ENCODE results near the gene EOMES.

Gene EOMES

DNA sequence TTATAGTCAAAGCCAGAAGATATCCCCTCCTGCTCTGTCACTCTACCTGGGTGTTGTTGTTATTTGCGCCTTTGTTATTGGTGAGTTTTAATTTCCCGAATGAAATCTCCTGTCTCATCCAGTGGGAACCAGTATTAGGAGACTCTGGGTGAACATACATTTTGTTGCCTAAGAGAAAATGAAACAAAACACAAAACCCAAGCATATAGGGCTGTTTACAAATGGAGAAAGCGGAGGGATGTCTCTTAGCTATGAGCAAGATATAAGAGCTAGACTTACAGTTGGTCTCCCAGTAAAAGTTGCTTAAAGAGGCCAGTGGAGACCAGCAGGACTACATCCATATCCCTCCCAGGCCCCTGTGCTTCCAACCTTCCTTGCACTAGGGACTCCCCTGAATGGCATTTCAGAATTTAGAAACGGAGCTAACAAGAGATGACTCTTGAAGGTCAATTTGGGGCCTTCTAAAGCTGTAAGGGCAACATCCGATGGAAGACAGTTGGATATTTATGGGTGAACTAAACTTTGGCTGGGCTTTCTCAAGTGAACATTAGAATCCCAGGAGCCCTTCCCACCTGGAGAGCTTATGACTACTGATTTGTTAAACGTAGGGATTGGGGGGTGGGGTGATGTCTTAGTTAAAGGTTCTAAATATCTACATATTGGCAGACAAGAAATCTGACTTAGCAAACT, 2.7 kb downstream of the EOMES start:
- DNase-seq: peak; percentile 34

DNA sequence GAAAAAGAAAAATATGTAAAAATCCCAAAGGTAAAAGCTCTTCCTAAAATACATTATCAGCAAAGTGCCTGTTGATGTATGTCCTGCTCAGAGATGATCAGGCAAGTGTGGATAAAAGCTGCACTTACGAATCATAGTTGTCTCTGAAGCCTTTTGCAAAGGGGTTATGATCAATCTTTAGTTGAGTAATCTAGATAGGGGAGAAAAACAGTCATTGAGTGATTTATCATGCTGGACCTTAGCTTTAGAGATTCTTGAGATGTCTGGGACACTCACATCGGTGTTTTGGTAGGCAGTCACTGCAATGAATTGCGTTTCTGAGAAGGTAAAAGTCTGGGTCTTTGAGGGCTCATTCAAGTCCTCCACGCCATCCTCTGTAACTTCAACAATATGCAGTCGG, 3.7 kb downstream of the EOMES start:
- DNase-seq: peak; percentile 18

DNA sequence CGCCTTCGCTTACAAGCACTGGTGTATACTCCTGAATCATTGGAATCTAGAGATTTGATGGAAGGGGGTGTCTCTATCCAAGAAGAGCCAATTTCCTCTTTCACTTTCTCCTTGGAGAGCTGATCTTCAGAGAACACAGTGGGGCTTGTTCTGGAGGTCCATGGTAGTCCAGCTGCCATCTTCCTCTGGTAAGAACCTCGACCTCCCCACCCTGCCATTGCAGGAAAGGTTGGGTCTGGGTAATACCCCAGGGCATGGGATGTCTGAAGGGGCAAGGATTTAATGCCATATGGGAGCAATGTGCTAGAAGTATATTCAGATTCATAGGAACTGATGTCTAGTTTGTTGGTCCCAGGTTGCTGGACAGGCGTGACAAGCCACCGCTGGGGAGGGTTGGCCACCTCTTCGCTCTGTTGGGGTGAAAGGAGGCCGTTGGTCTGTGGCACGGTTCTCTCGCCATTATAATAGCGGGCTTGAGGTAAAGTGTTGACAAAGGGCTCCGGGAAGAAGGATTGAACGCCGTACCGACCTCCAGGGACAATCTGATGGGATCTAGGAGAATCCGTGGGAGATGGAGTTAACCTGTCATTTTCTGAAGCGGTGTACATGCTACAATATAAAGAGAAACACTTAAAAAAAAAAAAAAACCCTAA, 4.8 kb downstream of the EOMES start:
- no peak for DNase-seq

DNA sequence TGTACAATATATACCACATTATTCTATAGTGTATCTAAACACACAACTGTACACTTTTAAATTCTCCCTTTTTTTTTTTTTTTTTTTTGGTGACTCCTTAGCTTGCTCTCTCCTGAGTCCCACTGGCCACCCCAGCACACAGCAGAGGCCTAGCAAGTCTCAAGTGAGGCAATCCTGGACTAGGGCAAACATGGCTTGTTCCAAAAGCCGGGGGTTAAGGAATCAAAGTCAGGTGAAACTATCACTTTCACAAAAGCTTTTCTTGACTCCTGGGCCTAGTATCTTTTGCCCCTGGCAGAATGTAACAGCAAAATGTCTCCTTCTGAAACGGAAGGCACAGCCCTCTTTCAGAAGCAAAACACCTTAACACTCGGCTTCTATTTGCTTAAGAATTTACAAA, 5.8 kb downstream of the EOMES start:
- DNase-seq: peak; percentile 2

DNA sequence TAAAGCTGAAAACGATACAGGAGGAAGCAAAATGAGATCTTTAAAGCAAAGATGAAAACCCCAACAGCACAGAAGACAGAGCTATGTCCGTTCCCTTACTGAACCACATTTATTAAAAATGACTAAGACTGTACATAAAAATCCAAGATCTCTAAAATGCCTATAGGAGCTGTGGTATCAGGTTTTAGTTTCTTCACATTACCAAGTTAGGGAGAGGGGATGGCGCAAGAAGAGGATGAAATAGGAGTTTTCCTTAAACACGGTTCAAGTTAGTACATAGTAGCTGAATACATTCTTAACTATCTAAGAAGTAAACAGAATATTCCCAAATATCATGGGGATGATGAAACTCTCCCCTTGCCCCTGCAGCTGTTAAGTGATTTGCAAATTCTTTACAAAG, 6.3 kb downstream of the EOMES start:
- DNase-seq: peak; percentile 22

DNA sequence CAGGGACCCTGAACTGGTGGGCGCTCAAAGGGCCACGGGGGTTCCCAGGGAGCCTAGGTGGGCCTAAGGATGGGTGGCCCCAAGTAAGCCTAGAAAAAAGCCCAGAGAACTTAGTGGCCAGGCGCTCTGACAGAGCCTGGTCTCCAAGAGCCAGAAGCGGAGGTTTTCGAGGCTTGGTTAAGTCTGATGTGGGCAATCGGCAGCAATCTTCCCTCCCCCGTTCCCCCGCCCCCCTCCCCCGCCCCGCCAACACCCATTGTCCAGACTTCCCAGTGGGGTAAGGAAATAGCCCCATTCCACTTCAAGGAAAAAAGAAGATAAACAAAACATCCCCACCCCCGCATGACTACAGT, 6.7 kb downstream of the EOMES start:
- no peak for DNase-seq

DNA sequence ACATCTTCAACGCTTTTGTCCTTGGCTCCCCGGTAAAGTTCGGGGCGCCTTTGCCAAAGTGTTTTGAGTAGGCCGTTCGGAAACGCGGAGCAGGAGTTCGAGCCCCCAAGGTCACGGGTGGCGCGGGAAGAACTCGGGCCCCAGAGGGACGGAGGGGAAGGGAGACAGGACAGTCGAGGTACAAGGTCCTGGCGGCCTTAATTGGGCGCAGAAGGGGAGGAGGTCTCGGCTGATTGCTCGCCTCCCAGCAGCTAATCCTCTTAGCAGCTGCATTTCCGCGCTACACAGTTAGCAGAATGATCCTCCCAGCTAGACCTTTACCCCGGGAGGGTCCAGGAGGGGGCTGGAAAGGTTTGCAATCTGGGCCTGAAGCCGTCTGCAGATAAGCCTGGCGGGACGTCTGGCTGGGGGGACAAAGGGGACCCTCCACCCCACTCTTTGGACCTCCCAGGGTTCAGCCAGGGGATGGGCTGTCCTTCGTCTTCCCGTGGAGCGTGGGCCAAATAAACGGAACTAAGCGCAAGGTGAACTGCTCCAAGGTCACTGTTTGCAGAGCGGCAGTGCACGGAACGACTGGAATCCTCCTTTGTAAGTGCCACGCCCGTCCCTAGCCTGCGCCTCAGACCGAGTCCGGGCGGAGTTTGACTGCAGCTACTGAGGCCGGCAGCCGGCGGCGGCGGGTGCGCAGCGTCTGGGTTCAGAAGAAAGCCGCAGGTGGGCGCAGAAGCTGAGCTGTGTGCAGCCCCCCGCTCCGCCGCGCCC, 7.2 kb downstream of the EOMES start:
- DNase-seq: peak; percentile 68

DNA sequence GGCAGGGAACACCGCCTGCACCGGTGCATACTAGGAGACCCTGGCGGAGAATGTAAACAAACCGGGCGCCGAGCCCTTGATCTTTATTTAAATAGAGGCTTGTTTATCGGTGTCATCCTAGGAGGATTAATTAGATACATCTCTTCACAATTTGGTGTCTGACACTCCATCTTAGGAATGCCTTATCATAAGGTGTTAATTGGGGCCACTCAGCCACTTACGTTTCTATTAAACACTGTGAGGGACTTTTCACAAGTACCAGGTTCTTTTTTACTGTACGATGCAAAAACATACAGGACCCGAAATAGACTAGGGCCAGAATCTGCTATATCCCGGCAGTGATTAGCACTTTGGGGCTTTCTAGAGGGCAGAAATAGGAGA, 8.0 kb downstream of the EOMES start:
- DNase-seq: peak; percentile 60

DNA sequence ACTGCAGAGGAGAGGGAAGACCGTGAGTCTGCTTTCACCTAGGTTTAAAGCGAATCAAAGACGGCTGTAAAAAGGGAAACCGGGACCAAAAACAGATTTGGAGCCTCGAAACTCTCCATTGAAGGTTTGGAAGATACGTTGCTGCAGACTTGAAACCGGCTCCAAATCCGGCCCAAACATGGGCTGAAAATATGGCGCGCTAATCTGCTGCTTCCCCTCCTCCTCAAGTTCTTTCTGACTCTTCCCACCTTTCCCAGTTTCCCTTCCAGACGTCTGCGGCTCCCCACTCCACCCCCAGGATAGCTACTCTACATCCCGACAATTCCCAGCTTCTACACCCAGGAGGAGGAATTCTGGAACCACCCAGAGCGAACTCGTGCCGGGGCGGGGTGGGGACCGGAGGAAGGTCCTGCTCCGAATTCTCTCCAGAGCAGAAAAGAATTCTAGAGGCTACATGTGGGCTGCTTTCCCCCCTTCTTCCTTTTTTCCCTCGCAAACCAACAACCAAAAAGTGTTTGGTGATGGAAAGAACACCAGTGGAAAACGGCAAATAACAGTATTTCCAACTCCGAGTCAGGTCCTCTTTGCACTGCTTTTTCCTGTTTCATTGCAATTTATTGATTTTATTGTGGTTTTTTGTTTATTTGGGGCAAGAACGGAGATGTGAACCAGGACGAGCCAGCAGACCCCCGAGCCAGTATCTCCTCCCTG, 8.5 kb downstream of the EOMES start:
- peak; percentile 70 for DNase-seq

DNA sequence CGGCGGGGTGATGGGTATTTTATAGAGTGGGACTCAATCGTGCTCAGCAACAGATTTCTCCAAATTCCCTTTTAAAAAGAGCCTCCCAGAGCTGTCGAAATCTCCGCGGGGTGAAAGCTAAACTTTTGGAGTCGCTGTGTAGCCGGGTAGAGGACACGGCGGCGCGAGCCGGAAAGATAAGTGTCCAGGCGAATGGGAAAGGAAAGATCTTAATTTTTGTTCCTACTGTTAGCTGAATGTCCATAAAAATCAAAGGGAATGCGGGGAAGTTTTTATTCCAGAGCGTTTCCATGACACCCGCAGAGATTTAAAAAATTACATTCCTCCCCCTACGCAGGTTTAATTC, 9.1 kb downstream of the EOMES start:
- DNase-seq: no peak

DNA sequence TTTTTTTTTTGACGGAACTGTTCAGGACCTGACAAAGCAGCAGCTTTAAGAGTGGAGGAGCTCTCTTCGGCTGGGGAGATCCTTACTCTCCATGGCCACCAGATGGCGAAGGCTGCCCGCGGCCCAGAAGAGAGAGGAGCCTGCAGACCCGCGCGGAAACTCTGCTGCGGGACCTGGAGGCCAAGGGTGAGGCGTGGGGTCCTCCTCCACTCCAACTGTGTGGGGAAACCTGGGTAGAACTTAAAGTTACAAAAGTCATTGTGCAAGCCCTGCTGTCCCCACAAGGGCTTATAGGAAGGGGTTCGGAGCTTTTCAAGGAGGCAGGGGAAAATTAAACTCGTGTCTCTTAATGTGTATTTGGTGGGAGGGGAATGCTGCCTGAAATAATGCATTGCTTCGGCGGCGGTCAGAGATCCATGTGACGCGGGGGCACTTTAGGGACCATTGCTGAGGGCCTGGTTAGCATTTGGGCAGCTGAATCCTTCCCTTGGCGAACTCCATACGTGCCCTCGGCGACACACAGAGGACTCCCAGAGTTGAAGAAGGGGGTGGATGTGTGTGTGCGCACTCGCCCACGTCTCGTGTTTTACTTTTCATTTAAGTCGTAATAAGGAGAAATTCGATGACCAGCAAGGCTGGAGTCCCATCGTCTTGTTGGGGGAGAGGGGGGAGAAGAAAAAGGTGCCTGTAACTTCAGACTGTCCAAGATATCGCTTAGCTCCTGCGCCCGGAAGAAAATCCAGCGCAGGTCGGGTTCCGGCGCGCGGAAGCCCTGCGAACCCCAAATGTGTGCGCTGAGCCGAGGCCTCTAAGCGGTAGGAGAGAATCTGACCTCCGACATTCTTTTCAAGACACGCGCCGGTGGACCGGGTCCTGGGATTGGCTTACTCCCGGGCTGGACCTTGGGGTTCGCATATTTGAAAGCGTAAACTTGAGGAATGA, 9.7 kb downstream of the EOMES start:
- peak; percentile 91 for DNase-seq

DNA sequence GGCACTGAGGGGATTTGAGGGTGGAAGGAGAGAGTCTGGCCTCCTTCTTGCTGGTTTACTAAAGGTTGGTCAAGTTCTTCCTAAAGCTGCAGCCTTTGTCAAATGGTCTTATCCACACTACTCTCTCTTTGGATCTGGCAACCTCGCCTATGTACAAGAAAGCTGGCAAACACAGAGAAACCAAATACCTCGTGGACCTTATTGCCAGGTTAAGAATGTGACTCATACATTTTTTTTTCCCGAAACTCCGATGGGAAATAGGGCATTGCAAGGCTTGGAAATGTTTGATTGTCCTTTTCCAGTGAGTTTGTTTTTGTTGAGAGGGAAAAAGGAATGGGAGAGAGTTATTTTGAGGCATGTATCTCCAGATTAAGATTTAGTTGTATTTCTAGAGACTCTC, 13.9 kb downstream of the EOMES start:
- no peak for DNase-seq

DNA sequence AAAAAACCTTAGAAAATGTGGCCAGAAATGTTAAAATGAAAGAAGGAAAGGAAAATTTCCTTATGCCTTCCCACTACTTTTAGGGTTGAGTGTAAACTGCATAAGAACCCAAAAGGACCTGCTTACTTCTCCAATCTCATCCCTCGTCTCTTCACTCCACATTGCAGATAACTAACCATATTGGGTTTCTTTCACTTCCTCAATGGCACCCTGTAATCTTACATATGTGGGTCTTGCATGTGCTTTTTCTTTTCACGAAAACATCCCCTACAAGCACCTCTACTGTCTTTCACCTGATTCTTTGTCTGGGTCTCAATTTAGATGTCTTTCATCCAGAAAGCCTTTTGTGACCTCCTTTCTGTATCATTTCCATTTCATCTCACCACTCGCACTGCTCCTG, 23.1 kb downstream of the EOMES start:
- DNase-seq: no peak

DNA sequence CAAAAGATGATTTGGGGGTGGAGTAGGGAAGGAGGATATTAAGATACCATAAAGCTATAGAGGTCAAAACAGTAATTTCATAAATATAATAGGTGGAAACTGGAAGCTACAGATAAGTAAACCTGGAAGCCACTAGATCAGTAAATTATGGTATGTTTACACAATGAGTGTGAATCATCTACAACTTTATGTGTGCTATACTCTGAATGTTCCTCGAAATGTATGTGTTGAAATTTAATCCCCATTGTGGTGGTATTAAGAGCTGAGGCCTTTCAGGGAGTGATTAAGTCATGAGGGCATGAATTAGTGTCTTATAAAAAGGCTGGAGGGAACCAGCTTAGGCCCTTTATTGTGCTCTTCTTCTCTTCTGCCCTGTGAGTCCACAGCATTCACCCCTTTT, 25.2 kb downstream of the EOMES start:
- DNase-seq: no peak

DNA sequence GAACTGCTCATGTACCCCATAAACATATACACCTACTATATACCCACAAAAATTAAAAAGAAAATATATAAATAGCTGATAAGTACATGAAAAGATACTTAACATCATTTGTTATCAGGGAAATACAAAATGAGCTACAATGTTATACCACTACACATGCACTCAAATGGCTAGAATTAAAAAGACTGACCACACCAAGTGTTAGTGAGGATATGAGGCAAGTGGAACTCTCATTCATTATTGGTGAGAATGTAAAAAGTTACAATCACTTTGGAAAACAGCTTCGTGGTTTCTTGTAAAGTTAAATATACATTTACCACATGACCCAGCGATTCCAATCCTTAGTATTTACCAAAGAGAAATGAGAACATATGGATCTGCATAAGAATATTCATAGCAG, 26.5 kb downstream of the EOMES start:
- DNase-seq: no peak

DNA sequence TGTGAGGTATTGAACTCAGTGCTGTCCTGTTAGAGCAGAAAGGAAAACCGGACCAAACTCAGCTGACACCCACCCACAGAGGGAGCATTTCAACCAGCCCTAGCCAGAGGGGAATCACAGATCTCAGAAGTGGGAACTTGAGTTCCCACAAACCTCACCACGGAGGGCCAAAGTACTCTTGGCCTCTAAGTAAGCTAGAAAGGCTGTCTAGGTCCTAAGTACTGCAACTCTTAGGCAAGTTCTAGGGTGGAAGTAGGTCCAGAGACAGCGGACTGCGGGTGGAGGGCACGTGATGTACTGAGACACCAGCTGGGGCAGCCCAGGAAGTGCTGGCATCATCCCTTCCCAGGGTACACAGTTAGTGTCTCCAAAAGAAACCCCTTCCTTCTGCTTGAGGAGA, 34.1 kb downstream of the EOMES start:
- no peak for DNase-seq

DNA sequence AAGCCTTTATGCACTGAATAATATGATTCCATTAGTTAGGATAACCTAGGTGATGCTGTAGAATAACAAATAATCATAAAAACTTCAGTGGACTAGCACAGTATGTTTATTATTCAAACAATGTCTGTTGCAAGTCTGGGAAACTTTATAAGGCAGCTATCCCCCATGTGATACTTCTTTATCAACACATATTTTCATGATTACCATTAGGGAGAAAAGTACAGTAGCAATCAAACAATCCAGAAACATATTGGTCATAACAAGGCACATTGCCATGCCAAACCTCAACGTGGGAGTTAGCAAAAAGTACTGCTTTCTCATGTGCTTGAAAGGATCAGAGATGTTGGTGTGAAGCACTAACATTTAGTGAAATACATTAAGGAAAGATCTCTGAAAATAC, 35.5 kb downstream of the EOMES start:
- no peak for DNase-seq

DNA sequence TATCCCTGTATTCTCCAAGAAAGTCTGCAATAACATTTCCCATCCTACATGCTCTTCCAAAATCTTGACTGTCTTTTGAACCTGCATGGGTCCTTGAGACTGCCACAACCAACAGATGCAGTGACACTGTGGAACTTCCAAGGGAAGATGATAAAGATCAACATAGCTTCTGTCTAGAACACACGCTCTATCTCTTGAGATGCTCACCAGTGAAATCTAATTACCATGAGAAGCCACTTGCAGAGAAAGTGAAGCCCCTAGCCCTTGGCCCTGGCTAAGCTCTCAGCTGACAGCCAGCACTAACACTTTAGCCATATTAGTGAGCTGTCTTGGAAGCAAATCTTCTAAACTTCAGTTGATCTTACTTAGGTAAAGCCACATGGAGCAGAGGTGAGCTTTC, 36.6 kb downstream of the EOMES start:
- no peak for DNase-seq

DNA sequence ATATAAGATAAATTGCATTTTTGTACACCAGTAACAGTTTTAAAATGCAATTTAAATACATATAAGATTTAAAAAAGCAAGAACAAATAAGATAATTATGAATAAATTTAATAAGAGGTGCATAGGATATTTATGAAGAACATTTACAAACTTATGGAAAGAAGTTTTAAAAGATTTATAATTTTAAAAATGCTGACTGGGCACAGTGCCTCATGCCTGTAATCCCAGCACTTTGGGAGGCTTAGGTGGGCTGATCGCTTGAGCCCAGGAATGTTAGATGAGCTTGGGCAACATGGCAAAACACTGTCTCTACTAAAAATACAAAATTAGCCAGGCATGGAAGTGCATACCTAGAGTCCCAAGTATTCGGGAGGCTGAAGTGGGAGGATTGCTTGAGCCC, 37.8 kb downstream of the EOMES start:
- DNase-seq: no peak

DNA sequence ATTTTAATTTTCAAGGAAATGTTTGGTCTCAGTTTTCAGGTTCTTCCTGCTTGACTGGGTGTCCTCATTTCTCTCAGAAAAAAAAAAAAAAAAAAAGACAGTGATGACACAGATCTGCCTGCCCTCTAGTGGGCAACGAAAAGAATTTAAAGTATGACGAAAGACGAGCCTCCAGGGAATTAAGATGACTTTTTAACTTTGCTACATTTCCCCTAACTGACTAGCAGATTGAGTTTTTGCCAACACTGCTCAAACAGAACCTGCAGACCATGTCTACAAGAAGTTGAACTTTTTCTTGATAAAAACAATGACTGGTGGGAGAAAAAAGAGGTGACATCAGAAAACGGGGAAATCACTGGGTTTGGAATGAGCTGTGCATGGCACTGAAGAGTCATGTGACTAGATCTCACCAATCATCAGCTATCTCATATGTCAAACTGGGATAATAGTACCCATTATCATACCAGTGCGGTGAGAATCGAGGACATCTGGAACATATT, 40.8 kb downstream of the EOMES start:
- DNase-seq: peak; percentile 85

DNA sequence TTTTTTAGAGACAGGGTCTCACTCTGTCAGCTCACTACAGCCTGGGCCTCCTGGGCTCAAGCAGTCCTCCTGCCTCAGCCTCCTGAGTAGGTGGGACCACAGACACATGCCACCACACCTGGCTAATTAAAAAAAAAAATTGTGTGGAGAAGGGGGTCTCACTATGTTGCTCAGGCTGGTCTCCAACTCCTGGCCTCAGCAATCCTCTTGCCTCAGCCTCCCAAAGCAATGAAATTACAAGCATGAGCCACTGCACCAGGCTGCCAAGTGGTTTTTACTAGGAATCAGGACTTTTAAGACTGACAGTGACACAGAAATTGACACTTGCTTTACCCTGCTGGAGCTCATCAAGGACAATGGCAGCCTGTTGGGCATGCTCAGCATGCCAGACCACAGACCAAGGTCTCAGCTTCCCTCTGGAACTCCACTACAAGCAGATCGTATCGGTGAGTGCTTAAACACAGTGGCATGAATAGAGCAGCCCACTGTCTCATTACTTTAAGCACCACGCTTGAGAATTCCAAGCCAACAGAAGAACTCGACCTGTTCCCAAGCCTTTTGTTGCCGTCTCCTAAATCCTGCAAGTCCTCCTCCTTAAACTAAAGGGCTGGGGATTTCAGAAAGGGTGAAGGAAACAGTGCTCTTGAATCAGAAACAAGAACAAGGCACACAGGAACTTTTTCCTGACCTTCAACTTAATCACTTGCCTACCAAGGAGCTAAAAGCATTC, 41.4 kb downstream of the EOMES start:
- DNase-seq: no peak

DNA sequence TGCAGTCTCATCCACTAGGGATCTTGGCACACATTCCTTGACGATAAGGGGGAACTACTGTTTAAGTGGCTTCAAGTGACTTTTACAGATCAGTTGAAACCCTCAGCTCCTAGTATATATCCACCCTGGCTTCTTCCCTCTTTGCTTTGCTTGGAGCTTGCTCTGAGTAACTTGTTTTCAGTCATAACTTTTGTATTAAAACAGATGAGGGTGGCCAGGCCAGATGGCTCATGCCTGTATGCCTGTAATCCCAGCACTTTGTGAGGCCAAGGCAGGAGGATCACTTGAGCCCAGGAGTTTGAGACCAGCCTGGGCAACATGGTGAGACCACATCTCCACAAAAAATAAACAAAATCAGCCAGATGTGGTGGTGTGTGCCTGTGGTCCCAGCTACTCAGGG, 42.4 kb downstream of the EOMES start:
- DNase-seq: no peak
